HUES6 (cell line): ENCODE results near the gene TREX2.

Source experiments
- H3K27ac ChIP-seq: 2 replicates; pipeline ENCODE4 v1.7.0; 2013; ENCODE audit warnings: low read depth, mild to moderate bottlenecking, low read length, inconsistent platforms
- H3K27me3 ChIP-seq: 2 replicates; pipeline ENCODE4 v1.6.1; 2013; ENCODE audit warnings: low read length; ENCODE audit not compliant: control insufficient read depth, insufficient read depth
- H3K36me3 ChIP-seq: 2 replicates; pipeline ENCODE4 v1.6.1; 2013; ENCODE audit warnings: low read length; ENCODE audit not compliant: control insufficient read depth, insufficient read depth
- H3K4me1 ChIP-seq: 2 replicates; pipeline ENCODE4 v1.6.1; 2013; ENCODE audit warnings: low read length; ENCODE audit not compliant: control insufficient read depth, insufficient read depth
- H3K4me3 ChIP-seq: 2 replicates; pipeline ENCODE4 v1.5.1; 2013; ENCODE audit warnings: low read depth, low read length
- H3K9ac ChIP-seq: one replicate; pipeline ENCODE4 v1.6.1; 2013; ENCODE audit warnings: mild to moderate bottlenecking, low read length
- H3K9me3 ChIP-seq: 2 replicates; pipeline ENCODE4 v1.6.1; 2013; ENCODE audit warnings: low read depth, low read length; ENCODE audit not compliant: control insufficient read depth, insufficient read depth

TREX2 gene

GRCh38 chrX:153434801-153435200 lies 11.1 kb downstream of the TREX2 start:
- peaks cover 21% of the 10 kb centered on the region for H3K9me3 ChIP-seq
- no peak overlapping the region for H3K27ac ChIP-seq
- no peaks in the 10 kb centered on the region for H3K4me1 ChIP-seq
- no peak overlapping the region for H3K4me3 ChIP-seq
- no peaks in the 10 kb centered on the region for H3K36me3 ChIP-seq
- H3K9ac ChIP-seq, result no peak overlapping the region
- no peaks in the 10 kb centered on the region; the same call in 1 of the 2 replicates for H3K27me3 ChIP-seq

- H3K27me3 ChIP-seq, result no peaks in the 10 kb centered on the region; the same call in 1 of the 2 replicates
- peaks cover 16% of the 10 kb centered on the region for H3K9me3 ChIP-seq
- no peak overlapping the region for H3K9ac ChIP-seq
- no peaks in the 10 kb centered on the region for H3K4me1 ChIP-seq
- H3K4me3 ChIP-seq, result no peak overlapping the region
- H3K27ac ChIP-seq, result no peak overlapping the region
- H3K36me3 ChIP-seq, result no peaks in the 10 kb centered on the region
These were observed 12.0 kb downstream of the TREX2 start for GRCh38 chrX:153433781-153434285.

GRCh38 chrX:153433161-153433680 lies 12.6 kb downstream of the TREX2 start:
- Histone ChIP-seq H3K36me3 (no peaks in the 10 kb centered on the region), H3K9me3 (peaks cover 18% of the 10 kb centered on the region), H3K9ac (no peak overlapping the region), H3K27ac (no peak overlapping the region), H3K4me1 (no peaks in the 10 kb centered on the region), H3K4me3 (no peak overlapping the region), H3K27me3 (no peaks in the 10 kb centered on the region; the same call in 1 of the 2 replicates)

- no peak overlapping the region for H3K27ac ChIP-seq
- no peak overlapping the region for H3K4me3 ChIP-seq
- peaks cover 23% of the 10 kb centered on the region for H3K9me3 ChIP-seq
- H3K9ac ChIP-seq, result no peak overlapping the region
- no peaks in the 10 kb centered on the region for H3K4me1 ChIP-seq
- H3K27me3 ChIP-seq, result no peaks in the 10 kb centered on the region; the same call in 1 of the 2 replicates
- H3K36me3 ChIP-seq, result no peaks in the 10 kb centered on the region
These were observed 15.1 kb downstream of the TREX2 start for GRCh38 chrX:153430796-153431195.

GRCh38 chrX:153426204-153426603 lies 19.7 kb downstream of the TREX2 start:
- no peaks in the 10 kb centered on the region; the same call in 1 of the 2 replicates for H3K27me3 ChIP-seq
- H3K9ac ChIP-seq, result no peak overlapping the region
- H3K9me3 ChIP-seq, result peaks cover 27% of the 10 kb centered on the region

GRCh38 chrX:153423652-153424051 lies 22.2 kb downstream of the TREX2 start:
- peaks cover 30% of the 10 kb centered on the region; the same call in 1 of the 2 replicates for H3K9me3 ChIP-seq
- H3K4me3 ChIP-seq, result no peak overlapping the region
- H3K9ac ChIP-seq, result no peak overlapping the region
- peaks cover 2% of the 10 kb centered on the region; the same call in 1 of the 2 replicates for H3K27me3 ChIP-seq
- no peaks in the 10 kb centered on the region; the same call in 1 of the 2 replicates for H3K4me1 ChIP-seq
- H3K36me3 ChIP-seq, result no peaks in the 10 kb centered on the region
- no peak overlapping the region for H3K27ac ChIP-seq

More at GRCh38 chrX:153426204-153426603, 19.7 kb downstream of the TREX2 start:
- H3K27ac ChIP-seq, result no peak overlapping the region
- no peak overlapping the region for H3K4me3 ChIP-seq
- H3K36me3 ChIP-seq, result no peaks in the 10 kb centered on the region
- no peaks in the 10 kb centered on the region; the same call in 1 of the 2 replicates for H3K4me1 ChIP-seq

GRCh38 chrX:153421856-153422255 lies 24.0 kb downstream of the TREX2 start:
- no peak overlapping the region for H3K27ac ChIP-seq
- H3K9ac ChIP-seq, result no peak overlapping the region
- no peak overlapping the region for H3K4me3 ChIP-seq
- H3K36me3 ChIP-seq, result no peaks in the 10 kb centered on the region
- peaks cover 25% of the 10 kb centered on the region; the same call in 1 of the 2 replicates for H3K9me3 ChIP-seq
- no peaks in the 10 kb centered on the region; the same call in 1 of the 2 replicates for H3K4me1 ChIP-seq
- peaks cover 3% of the 10 kb centered on the region; the same call in 1 of the 2 replicates for H3K27me3 ChIP-seq

GRCh38 chrX:153420851-153421599 lies 24.8 kb downstream of the TREX2 start:
- H3K27me3 ChIP-seq, result peaks cover 6% of the 10 kb centered on the region; the same call in 1 of the 2 replicates
- H3K36me3 ChIP-seq, result no peaks in the 10 kb centered on the region
- peaks cover 28% of the 10 kb centered on the region; the same call in 1 of the 2 replicates for H3K9me3 ChIP-seq
- no peak overlapping the region for H3K9ac ChIP-seq
- H3K4me1 ChIP-seq, result no peaks in the 10 kb centered on the region; the same call in 1 of the 2 replicates
- no peak overlapping the region for H3K4me3 ChIP-seq
- no peak overlapping the region for H3K27ac ChIP-seq

GRCh38 chrX:153417637-153418036 lies 28.2 kb downstream of the TREX2 start:
- H3K9me3 ChIP-seq, result peaks cover 25% of the 10 kb centered on the region; the same call in 1 of the 2 replicates
- no peak overlapping the region for H3K4me3 ChIP-seq
- no peaks in the 10 kb centered on the region for H3K36me3 ChIP-seq
- no peak overlapping the region for H3K27ac ChIP-seq
- no peaks in the 10 kb centered on the region; the same call in 1 of the 2 replicates for H3K4me1 ChIP-seq
- peaks cover 20% of the 10 kb centered on the region; the same call in 1 of the 2 replicates for H3K27me3 ChIP-seq
- no peak overlapping the region for H3K9ac ChIP-seq

- H3K27ac ChIP-seq, result no peak overlapping the region
- H3K9ac ChIP-seq, result no peak overlapping the region
- H3K27me3 ChIP-seq, result peaks cover 28% of the 10 kb centered on the region
- peaks cover 25% of the 10 kb centered on the region; the same call in 1 of the 2 replicates for H3K9me3 ChIP-seq
- no peaks in the 10 kb centered on the region; the same call in 1 of the 2 replicates for H3K4me1 ChIP-seq
- H3K36me3 ChIP-seq, result no peaks in the 10 kb centered on the region
- no peak overlapping the region for H3K4me3 ChIP-seq
These were observed 28.9 kb downstream of the TREX2 start for GRCh38 chrX:153416781-153417450.
